HL-60 (cell line): Measurements from ENCODE around the gene RNF224.

Experiments
- DNase-seq, 2 experiments: peaks; one replicate each; pipeline ENCODE4 v3.0.0-alpha.2; 2010 to 2020; ENCODE audit warnings: low read depth in 1 of 2, low spot score in 1 of 2
- H3K27ac ChIP-seq: fragments of 250-450 bp; sonication (Bioruptor Pico); replicated peaks from 2 replicates; pipeline ENCODE4 v1.5.1; 2020; ENCODE audit warnings: mild to moderate bottlenecking, moderate library complexity
- H3K27me3 ChIP-seq: fragments of 250-450 bp; sonication (Bioruptor Pico); 2 replicates; pipeline ENCODE4 v1.5.1; 2021; ENCODE audit warnings: mild to moderate bottlenecking, moderate library complexity; ENCODE audit not compliant: insufficient read depth, poor library complexity, severe bottlenecking
- H3K4me3 ChIP-seq: replicated peaks from 2 replicates; pipeline ENCODE4 v1.5.1; 2011; ENCODE audit warnings: mild to moderate bottlenecking, control low read depth, low read length; ENCODE audit not compliant: insufficient read depth
- GABPA ChIP-seq: IDR thresholded peaks from 2 replicates; pipeline ENCODE4 v1.6.1; 2012; ENCODE audit warnings: low read depth
- POLR2AphosphoS5 ChIP-seq: IDR thresholded peaks from 2 replicates; pipeline ENCODE4 v1.6.1; 2012; ENCODE audit warnings: low read depth
- SPI1 ChIP-seq: IDR thresholded peaks from 2 replicates; pipeline ENCODE4 v1.6.1; 2012; ENCODE audit warnings: low read depth, mild to moderate bottlenecking, borderline replicate concordance
- TF ChIP-seq, protein P1 (sequence below): IDR thresholded peaks from one replicate; pipeline ENCODE4 v1.5.1; 2011; ENCODE audit warnings: low read length, control low read depth, inconsistent platforms; ENCODE audit not compliant: insufficient read depth
- TF ChIP-seq, protein P2 (sequence below): IDR thresholded peaks from 2 replicates; pipeline ENCODE4 v1.6.1; 2012; ENCODE audit warnings: low read depth; ENCODE audit not compliant: insufficient replicate concordance

The RNF224 gene

DNA sequence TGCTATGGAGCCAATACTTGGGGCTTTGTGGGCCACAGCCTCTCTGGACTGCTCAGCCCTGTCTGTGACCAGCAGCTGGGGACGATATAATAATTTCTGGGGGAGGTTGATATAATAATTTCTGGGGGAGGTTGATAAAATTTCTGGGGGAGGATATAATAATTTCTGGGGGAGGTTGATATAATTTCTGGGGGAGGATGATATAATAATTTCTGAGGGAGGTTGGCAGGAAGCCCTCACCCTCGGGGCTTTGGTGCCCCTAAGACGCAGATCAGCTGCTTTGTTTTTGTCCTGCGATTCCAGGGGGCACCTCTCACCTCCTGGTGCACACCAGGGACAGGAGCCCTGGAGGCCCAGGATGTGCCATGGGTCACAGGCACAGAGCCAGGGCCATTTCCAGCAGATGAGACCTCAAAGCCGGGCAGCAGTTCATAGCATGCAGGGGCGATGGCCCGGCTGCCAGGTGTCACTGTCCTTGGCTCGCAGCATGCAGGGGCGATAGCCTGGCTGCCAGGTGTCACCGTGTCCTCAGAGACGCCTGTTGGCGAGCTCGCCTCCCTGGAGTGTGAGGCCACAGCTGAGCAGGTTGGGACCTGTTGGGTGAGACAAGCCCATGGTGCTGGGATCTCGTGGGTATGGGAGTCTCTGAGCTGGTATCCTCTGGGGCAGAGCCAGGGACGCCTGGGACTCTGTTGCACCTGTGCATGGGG lies 46.5 kb downstream of the RNF224 start:
- no peak for DNase-seq
- Histone ChIP-seq H3K27ac (no peak overlapping the region), H3K27me3 (no peaks in the 10 kb centered on the region), H3K4me3 (no peak overlapping the region)
- no peak for TF ChIP-seq SPI1
- TF ChIP-seq, protein P1, sequence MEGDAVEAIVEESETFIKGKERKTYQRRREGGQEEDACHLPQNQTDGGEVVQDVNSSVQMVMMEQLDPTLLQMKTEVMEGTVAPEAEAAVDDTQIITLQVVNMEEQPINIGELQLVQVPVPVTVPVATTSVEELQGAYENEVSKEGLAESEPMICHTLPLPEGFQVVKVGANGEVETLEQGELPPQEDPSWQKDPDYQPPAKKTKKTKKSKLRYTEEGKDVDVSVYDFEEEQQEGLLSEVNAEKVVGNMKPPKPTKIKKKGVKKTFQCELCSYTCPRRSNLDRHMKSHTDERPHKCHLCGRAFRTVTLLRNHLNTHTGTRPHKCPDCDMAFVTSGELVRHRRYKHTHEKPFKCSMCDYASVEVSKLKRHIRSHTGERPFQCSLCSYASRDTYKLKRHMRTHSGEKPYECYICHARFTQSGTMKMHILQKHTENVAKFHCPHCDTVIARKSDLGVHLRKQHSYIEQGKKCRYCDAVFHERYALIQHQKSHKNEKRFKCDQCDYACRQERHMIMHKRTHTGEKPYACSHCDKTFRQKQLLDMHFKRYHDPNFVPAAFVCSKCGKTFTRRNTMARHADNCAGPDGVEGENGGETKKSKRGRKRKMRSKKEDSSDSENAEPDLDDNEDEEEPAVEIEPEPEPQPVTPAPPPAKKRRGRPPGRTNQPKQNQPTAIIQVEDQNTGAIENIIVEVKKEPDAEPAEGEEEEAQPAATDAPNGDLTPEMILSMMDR, result no peak
- no peak for TF ChIP-seq GABPA
- TF ChIP-seq, protein P2, sequence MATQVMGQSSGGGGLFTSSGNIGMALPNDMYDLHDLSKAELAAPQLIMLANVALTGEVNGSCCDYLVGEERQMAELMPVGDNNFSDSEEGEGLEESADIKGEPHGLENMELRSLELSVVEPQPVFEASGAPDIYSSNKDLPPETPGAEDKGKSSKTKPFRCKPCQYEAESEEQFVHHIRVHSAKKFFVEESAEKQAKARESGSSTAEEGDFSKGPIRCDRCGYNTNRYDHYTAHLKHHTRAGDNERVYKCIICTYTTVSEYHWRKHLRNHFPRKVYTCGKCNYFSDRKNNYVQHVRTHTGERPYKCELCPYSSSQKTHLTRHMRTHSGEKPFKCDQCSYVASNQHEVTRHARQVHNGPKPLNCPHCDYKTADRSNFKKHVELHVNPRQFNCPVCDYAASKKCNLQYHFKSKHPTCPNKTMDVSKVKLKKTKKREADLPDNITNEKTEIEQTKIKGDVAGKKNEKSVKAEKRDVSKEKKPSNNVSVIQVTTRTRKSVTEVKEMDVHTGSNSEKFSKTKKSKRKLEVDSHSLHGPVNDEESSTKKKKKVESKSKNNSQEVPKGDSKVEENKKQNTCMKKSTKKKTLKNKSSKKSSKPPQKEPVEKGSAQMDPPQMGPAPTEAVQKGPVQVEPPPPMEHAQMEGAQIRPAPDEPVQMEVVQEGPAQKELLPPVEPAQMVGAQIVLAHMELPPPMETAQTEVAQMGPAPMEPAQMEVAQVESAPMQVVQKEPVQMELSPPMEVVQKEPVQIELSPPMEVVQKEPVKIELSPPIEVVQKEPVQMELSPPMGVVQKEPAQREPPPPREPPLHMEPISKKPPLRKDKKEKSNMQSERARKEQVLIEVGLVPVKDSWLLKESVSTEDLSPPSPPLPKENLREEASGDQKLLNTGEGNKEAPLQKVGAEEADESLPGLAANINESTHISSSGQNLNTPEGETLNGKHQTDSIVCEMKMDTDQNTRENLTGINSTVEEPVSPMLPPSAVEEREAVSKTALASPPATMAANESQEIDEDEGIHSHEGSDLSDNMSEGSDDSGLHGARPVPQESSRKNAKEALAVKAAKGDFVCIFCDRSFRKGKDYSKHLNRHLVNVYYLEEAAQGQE, result no peak
- TF ChIP-seq POLR2AphosphoS5, result no peak

DNA sequence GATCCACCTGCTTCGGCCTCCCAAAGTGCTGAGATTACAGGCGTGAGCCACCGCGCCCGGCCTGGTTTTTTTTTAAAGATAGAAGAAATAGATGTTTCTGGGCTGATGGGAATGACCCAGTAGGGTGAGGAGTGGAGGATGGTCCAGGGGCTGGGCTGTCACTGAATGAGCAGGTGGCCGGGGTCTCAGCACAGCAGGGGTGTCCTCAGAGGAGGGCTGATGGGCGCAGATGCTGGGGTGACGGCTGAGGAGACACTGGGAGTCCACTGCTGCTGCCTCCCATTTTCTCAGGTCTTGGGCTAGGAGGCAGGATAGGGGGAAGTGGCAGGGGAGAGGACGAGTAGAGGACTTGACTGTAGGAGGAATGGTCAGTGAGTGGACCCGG lies 47.9 kb downstream of the RNF224 start:
- no peaks in the 10 kb centered on the region for H3K27me3 ChIP-seq
- no peak overlapping the region for H3K27ac ChIP-seq
- DNase-seq, result no peak
- TF ChIP-seq, protein P2, result no peak
- no peak for TF ChIP-seq GABPA
- TF ChIP-seq SPI1, result no peak
- TF ChIP-seq, protein P1, result no peak
- no peak for TF ChIP-seq POLR2AphosphoS5
- no peak overlapping the region for H3K4me3 ChIP-seq

DNA sequence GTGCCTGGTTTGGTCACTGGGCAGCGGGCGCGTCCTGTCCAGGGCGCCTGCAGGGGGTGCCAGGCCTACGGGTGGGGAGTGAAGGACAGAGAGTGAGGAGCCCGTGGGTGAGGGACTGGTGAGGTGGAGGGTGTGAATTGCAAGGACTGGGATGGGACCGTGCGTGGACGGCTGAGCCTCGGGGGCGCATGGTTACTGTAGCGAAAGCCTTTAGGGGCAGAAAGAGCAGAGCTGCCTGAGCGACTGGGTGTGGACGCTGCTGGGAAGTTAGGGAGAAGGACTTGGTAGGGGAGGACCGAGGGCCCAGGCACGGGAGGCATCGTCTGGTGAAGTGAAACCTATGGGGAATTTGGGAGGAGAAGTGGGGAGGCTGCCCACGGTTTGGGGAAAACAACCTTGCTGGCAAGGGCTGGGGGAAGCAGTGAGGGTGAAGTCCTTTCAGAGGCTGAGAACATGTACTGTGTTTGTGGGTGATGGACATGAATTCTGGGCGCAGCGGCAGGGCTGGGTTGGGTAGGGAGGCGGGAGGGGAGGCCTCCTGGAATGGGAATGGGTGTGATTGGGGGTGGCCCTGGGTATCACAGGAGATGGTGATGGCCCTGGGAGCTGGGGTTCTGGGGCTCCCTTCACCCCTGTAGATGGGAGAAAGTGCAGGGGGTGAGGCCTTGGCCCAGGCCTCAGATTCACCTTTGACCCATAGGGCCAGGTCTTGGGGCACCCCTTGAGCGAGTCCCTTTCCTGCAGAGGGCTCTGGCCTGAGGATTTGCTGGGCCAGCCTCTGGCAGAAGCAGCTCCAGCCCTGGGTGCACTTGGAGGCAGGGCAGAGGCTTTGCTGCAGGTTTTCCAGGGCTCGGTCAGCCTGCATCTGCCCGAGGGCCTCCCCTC lies 48.5 kb downstream of the RNF224 start:
- no peak for DNase-seq

More for the DNA sequence above, 48.5 kb downstream of the RNF224 start:
- H3K27me3 ChIP-seq, result no peaks in the 10 kb centered on the region
- no peak overlapping the region for H3K4me3 ChIP-seq
- peak overlapping the region; percentile 98 for H3K27ac ChIP-seq
- no peak for TF ChIP-seq GABPA
- TF ChIP-seq SPI1, result no peak
